GM23338 (cell line): ENCODE data around the gene SLC38A8.

Source experiments
- TF ChIP-seq, protein P1 (sequence below): IDR thresholded peaks from one replicate; pipeline ENCODE4 v1.6.1; 2018; ENCODE audit warnings: antibody characterized with exemption; ENCODE audit not compliant: unreplicated experiment
- TF ChIP-seq, protein P2 (sequence below), 2 experiments: fragments of 200-600 bp in 1 of 2; sonication (generic) in 1 of 2; conservative IDR thresholded peaks; 2 replicates each; pipeline versions ENCODE4 v1.5.1 to v1.6.1; 2016 to 2017; ENCODE audit warnings: antibody characterized with exemption in 2 of 2, low read depth in 2 of 2, mild to moderate bottlenecking in 2 of 2, moderate library complexity in 1 of 2

DNA sequence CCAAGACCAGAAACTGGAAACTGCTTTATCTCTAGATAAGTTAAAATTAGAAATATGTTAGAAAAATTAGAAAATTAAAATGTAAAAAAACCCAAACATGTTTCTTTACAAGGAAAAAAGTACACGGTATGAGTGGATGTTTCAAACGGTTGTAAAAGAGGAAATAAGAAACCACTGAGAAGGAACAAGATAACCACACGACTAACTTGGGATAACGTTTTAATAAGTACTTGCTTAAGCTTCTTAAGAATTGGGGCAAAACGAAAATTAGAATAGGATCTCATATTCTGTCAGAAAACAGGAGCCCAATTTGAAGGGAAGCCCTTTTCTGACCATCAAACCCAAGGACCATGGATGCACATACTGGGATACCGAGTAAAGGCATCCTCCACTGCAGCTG, 43.2 kb upstream of the SLC38A8 start:
- TF ChIP-seq, protein P1, sequence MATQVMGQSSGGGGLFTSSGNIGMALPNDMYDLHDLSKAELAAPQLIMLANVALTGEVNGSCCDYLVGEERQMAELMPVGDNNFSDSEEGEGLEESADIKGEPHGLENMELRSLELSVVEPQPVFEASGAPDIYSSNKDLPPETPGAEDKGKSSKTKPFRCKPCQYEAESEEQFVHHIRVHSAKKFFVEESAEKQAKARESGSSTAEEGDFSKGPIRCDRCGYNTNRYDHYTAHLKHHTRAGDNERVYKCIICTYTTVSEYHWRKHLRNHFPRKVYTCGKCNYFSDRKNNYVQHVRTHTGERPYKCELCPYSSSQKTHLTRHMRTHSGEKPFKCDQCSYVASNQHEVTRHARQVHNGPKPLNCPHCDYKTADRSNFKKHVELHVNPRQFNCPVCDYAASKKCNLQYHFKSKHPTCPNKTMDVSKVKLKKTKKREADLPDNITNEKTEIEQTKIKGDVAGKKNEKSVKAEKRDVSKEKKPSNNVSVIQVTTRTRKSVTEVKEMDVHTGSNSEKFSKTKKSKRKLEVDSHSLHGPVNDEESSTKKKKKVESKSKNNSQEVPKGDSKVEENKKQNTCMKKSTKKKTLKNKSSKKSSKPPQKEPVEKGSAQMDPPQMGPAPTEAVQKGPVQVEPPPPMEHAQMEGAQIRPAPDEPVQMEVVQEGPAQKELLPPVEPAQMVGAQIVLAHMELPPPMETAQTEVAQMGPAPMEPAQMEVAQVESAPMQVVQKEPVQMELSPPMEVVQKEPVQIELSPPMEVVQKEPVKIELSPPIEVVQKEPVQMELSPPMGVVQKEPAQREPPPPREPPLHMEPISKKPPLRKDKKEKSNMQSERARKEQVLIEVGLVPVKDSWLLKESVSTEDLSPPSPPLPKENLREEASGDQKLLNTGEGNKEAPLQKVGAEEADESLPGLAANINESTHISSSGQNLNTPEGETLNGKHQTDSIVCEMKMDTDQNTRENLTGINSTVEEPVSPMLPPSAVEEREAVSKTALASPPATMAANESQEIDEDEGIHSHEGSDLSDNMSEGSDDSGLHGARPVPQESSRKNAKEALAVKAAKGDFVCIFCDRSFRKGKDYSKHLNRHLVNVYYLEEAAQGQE = no peak
- TF ChIP-seq, protein P2, sequence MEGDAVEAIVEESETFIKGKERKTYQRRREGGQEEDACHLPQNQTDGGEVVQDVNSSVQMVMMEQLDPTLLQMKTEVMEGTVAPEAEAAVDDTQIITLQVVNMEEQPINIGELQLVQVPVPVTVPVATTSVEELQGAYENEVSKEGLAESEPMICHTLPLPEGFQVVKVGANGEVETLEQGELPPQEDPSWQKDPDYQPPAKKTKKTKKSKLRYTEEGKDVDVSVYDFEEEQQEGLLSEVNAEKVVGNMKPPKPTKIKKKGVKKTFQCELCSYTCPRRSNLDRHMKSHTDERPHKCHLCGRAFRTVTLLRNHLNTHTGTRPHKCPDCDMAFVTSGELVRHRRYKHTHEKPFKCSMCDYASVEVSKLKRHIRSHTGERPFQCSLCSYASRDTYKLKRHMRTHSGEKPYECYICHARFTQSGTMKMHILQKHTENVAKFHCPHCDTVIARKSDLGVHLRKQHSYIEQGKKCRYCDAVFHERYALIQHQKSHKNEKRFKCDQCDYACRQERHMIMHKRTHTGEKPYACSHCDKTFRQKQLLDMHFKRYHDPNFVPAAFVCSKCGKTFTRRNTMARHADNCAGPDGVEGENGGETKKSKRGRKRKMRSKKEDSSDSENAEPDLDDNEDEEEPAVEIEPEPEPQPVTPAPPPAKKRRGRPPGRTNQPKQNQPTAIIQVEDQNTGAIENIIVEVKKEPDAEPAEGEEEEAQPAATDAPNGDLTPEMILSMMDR (conservative IDR thresholded peaks at IDR 0.05; ENCODE audit: low read depth in 2 of 2) = no peak
